HCT116 (cell line): ENCODE data around the gene L3HYPDH. TPM values are rescaled to one million over a fixed set of nuclear protein-coding genes. Genes with fewer than 3 reads are reported as not detected.

Experiments used
- ATAC-seq: fragments of 200-7000 bp; cut with Tn5 transposase; 2 replicates; pipeline ENCODE4 v1.9.1; 2020; ENCODE audit warnings: mild to moderate bottlenecking, moderate library complexity
- BruUV-seq: library from RNA; stranded (reverse); fragments of 400-500 nt; replicated peaks from 2 replicates; lab custom pipeline; 2021; lab: Mats Ljungman, UMichigan
- CTCF ChIA-PET: fragments of 300-600 bp; sonication (Branson Sonifier 250); formaldehyde crosslinking; loops from one replicate; lab custom pipeline; 2021; ENCODE audit warnings: antibody characterized with exemption; lab: Charles Lee
- POLR2A ChIA-PET: fragments of 300-600, 350-600 bp; sonication (Branson Sonifier 250); formaldehyde crosslinking; loops from one replicate; lab custom pipeline; 2021; ENCODE audit warnings: antibody characterized with exemption; lab: Charles Lee
- RAD21 ChIA-PET, 2 experiments: fragments of 300-600 bp; sonication (Branson Sonifier 250); formaldehyde crosslinking; loops; one replicate each; lab custom pipeline; 2023; ENCODE audit warnings: low total read pairs in 2 of 2; ENCODE audit not compliant: uncharacterized antibody in 2 of 2, unreplicated experiment in 2 of 2, low non-redundant PET in 1 of 2; lab: Charles Lee
- DNase-seq: peaks from one replicate; pipeline ENCODE4 v3.0.0-alpha.2; 2010; ENCODE audit warnings: low read depth, low spot score
- H2AFZ ChIP-seq: fragments of 200-600 bp; shearing (Covaris generic), sonication (generic); 2 replicates; pipeline ENCODE4 v1.6.1; 2017; ENCODE audit warnings: low read depth, mixed run types, mixed read lengths, antibody characterized with exemption, low read length; ENCODE audit not compliant: poor library complexity, severe bottlenecking
- H3K27ac ChIP-seq: 2 replicates; pipeline ENCODE4 v1.5.1; 2012; ENCODE audit warnings: low read depth, low read length
- H3K27me3 ChIP-seq: fragments of 200-600 bp; sonication (generic); 2 replicates; pipeline ENCODE4 v1.6.1; 2016; ENCODE audit warnings: mixed run types, low read length, mixed read lengths; ENCODE audit not compliant: insufficient read depth
- H3K36me3 ChIP-seq, 2 experiments: fragments of 200-500 bp in 1 of 2; fragments of 200-600 bp in 1 of 2; sonication (Bioruptor generic) in 1 of 2; sonication (generic) in 1 of 2; 2 replicates each; pipeline versions ENCODE4 v1.5.1 to v1.6.1; 2014 to 2016; ENCODE audit warnings: low read length in 2 of 2, inconsistent platforms in 1 of 2, mixed read lengths in 1 of 2, mixed run types in 1 of 2; ENCODE audit not compliant: insufficient read depth in 2 of 2, control insufficient read depth in 1 of 2
- H3K4me1 ChIP-seq, 2 experiments: fragments of 200-600 bp in 1 of 2; sonication (generic) in 1 of 2; 2 replicates each; pipeline versions ENCODE4 v1.5.1 to v1.6.1; 2012 to 2017; ENCODE audit warnings: low read length in 2 of 2, inconsistent platforms in 1 of 2, mild to moderate bottlenecking in 1 of 2, mixed read lengths in 1 of 2, mixed run types in 1 of 2, moderate library complexity in 1 of 2; ENCODE audit not compliant: insufficient read depth in 2 of 2, control insufficient read depth in 1 of 2
- H3K4me2 ChIP-seq: fragments of 200-600 bp; sonication (generic); 2 replicates; pipeline ENCODE4 v1.6.1; 2017; ENCODE audit warnings: mixed run types, low read length, mixed read lengths
- H3K4me3 ChIP-seq, 2 experiments: fragments of 200-600 bp in 1 of 2; sonication (generic) in 1 of 2; replicated peaks in 1 of 2; 2 replicates each; pipeline ENCODE4 v1.5.1; 2011 to 2016; ENCODE audit warnings: low read length in 2 of 2, control low read depth in 1 of 2, low read depth in 1 of 2, mild to moderate bottlenecking in 1 of 2, mixed read lengths in 1 of 2, mixed run types in 1 of 2
- H3K79me2 ChIP-seq: fragments of 200-600 bp; sonication (generic); 2 replicates; pipeline ENCODE4 v1.6.1; 2017; ENCODE audit warnings: mild to moderate bottlenecking, mixed run types, low read length, moderate library complexity, mixed read lengths; ENCODE audit not compliant: insufficient read depth
- H3K9ac ChIP-seq: fragments of 200-600 bp; sonication (generic); 2 replicates; pipeline ENCODE4 v1.6.1; 2016; ENCODE audit warnings: low read length, mixed read lengths
- H3K9me2 ChIP-seq: fragments of 200-600 bp; sonication (generic), shearing (Covaris generic); 2 replicates; pipeline ENCODE4 v1.6.1; 2017; ENCODE audit warnings: mixed run types, mild to moderate bottlenecking, moderate library complexity; ENCODE audit not compliant: insufficient read depth
- H3K9me3 ChIP-seq, 2 experiments: fragments of 200-500 bp in 1 of 2; fragments of 200-600 bp in 1 of 2; sonication (Bioruptor generic) in 1 of 2; sonication (generic) in 1 of 2; 2 replicates each; pipeline ENCODE4 v1.6.1; 2014 to 2017; ENCODE audit warnings: low read length in 2 of 2, mixed read lengths in 2 of 2, inconsistent platforms in 1 of 2, low read depth in 1 of 2, mild to moderate bottlenecking in 1 of 2, mixed run types in 1 of 2, moderate library complexity in 1 of 2; ENCODE audit not compliant: control insufficient read depth in 1 of 2, insufficient read depth in 1 of 2
- H4K20me1 ChIP-seq: fragments of 200-600 bp; sonication (generic), shearing (Covaris generic); 2 replicates; pipeline ENCODE4 v1.6.1; 2017; ENCODE audit warnings: mixed run types, mild to moderate bottlenecking, moderate library complexity; ENCODE audit not compliant: insufficient read depth
- CBX3 ChIP-seq: IDR thresholded peaks from 2 replicates; pipeline ENCODE4 v1.6.1; 2012; ENCODE audit warnings: low read depth
- EGR1 ChIP-seq: IDR thresholded peaks from 2 replicates; pipeline ENCODE4 v1.6.1; 2012; ENCODE audit warnings: low read depth
- ELF1 ChIP-seq: IDR thresholded peaks from 2 replicates; pipeline ENCODE4 v1.6.1; 2012; ENCODE audit warnings: low read depth, borderline replicate concordance
- EZH2 ChIP-seq: fragments of 200-600 bp; sonication (generic); IDR thresholded peaks from 2 replicates; pipeline ENCODE4 v1.6.1; 2017; ENCODE audit warnings: antibody characterized with exemption, mixed run types
- FOSL1 ChIP-seq: IDR thresholded peaks from 2 replicates; pipeline ENCODE4 v1.6.1; 2012; ENCODE audit warnings: low read depth
- POLR2AphosphoS5 ChIP-seq: IDR thresholded peaks from 2 replicates; pipeline ENCODE4 v1.6.1; 2011; ENCODE audit warnings: mild to moderate bottlenecking, low read depth, low read length, moderate library complexity
- SP1 ChIP-seq: IDR thresholded peaks from 2 replicates; pipeline ENCODE4 v1.6.1; 2012; ENCODE audit warnings: low read depth
- SRF ChIP-seq: IDR thresholded peaks from 2 replicates; pipeline ENCODE4 v1.6.1; 2012; ENCODE audit warnings: low read depth
- YY1 ChIP-seq: IDR thresholded peaks from 2 replicates; pipeline ENCODE4 v1.6.1; 2011; ENCODE audit warnings: low read length, low read depth, moderate library complexity, mild to moderate bottlenecking; ENCODE audit not compliant: insufficient replicate concordance; ENCODE audit errors: extremely low read depth
- ZFX ChIP-seq: fragments of 450-650 bp; IDR thresholded peaks from 2 replicates; pipeline ENCODE4 v1.6.1; 2017
- ZNF274 ChIP-seq: fragments of 200-500 bp; sonication (Bioruptor generic); IDR thresholded peaks from 2 replicates; pipeline ENCODE4 v1.6.1; 2014; ENCODE audit warnings: mild to moderate bottlenecking, low read depth, low read length, inconsistent platforms
- intact Hi-C: fragments of 100-400 bp; cut with micrococcal nuclease; formaldehyde crosslinking; loops from 2 replicates; pipeline ENCODE4 v1.10.0; 2022
- total RNA-seq: library from RNA; stranded (reverse); gene quantifications from one replicate; pipeline ENCODE4 v1.2.1, GENCODE V29; 2021; ENCODE audit not compliant: unreplicated experiment
- TF ChIP-seq, protein P1 (sequence below): IDR thresholded peaks from 2 replicates; pipeline ENCODE4 v1.6.1; 2012; ENCODE audit warnings: low read depth
- TF ChIP-seq, protein P2 (sequence below), 3 experiments: fragments of 200-600 bp in 1 of 3; sonication (generic) in 1 of 3; IDR thresholded peaks in 2 of 3; conservative IDR thresholded peaks in 1 of 3; 2 replicates each; pipeline ENCODE4 v1.5.1; 2012 to 2017; ENCODE audit warnings: low read depth in 2 of 3, low read length in 2 of 3, antibody characterized with exemption in 1 of 3, borderline replicate concordance in 1 of 3, control low read depth in 1 of 3, mild to moderate bottlenecking in 1 of 3, mixed read lengths in 1 of 3, mixed run types in 1 of 3, moderate library complexity in 1 of 3; ENCODE audit not compliant: insufficient read depth in 1 of 3

The L3HYPDH gene
- total RNA-seq, 1 experiment from 2014 or later = 19.5 TPM

DNA sequence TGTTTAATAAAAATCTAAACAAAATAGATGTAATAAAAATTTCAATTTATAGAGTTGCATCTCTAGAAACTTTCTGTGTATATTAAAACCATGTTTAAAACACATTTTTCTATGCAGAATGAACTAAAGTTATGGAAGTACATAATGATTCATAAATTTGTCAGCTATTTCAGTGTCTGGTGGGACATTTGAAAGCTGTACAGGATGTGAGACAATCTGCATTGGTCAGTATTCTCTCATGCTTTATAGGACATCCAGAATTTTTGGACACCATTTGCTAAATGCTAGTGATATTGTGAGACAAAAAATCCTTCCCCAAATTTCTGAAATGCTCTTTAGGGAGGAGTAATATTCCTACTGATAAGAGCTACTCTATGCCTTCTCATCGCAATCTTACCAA is 32.4 kb downstream of the L3HYPDH start:
- H3K9me3 ChIP-seq = no peaks in the 10 kb centered on the region
- no peak overlapping the region for H3K4me3 ChIP-seq
- H3K36me3 ChIP-seq = peaks cover 0 to 12% of the 10 kb centered on the region in 2 experiments; a peak in 1 of 4 replicates
- H3K4me1 ChIP-seq = no peaks in the 10 kb centered on the region
- H3K27me3 ChIP-seq = no peaks in the 10 kb centered on the region
- intact Hi-C loops = no loop called here
- H4K20me1 ChIP-seq = no peaks in the 10 kb centered on the region
- no peak overlapping the region for H2AFZ ChIP-seq
- BruUV-seq = no TSS peak
- TF ChIP-seq EZH2 (no peak), ELF1 (no peak), SRF (no peak), ZNF274 (no peak), FOSL1 (no peak), YY1 (no peak), EGR1 (no peak), CBX3 (no peak), POLR2AphosphoS5 (no peak), ZFX (no peak), SP1 (no peak)
- TF ChIP-seq, protein P1, sequence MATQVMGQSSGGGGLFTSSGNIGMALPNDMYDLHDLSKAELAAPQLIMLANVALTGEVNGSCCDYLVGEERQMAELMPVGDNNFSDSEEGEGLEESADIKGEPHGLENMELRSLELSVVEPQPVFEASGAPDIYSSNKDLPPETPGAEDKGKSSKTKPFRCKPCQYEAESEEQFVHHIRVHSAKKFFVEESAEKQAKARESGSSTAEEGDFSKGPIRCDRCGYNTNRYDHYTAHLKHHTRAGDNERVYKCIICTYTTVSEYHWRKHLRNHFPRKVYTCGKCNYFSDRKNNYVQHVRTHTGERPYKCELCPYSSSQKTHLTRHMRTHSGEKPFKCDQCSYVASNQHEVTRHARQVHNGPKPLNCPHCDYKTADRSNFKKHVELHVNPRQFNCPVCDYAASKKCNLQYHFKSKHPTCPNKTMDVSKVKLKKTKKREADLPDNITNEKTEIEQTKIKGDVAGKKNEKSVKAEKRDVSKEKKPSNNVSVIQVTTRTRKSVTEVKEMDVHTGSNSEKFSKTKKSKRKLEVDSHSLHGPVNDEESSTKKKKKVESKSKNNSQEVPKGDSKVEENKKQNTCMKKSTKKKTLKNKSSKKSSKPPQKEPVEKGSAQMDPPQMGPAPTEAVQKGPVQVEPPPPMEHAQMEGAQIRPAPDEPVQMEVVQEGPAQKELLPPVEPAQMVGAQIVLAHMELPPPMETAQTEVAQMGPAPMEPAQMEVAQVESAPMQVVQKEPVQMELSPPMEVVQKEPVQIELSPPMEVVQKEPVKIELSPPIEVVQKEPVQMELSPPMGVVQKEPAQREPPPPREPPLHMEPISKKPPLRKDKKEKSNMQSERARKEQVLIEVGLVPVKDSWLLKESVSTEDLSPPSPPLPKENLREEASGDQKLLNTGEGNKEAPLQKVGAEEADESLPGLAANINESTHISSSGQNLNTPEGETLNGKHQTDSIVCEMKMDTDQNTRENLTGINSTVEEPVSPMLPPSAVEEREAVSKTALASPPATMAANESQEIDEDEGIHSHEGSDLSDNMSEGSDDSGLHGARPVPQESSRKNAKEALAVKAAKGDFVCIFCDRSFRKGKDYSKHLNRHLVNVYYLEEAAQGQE = no peak
- TF ChIP-seq, protein P2, sequence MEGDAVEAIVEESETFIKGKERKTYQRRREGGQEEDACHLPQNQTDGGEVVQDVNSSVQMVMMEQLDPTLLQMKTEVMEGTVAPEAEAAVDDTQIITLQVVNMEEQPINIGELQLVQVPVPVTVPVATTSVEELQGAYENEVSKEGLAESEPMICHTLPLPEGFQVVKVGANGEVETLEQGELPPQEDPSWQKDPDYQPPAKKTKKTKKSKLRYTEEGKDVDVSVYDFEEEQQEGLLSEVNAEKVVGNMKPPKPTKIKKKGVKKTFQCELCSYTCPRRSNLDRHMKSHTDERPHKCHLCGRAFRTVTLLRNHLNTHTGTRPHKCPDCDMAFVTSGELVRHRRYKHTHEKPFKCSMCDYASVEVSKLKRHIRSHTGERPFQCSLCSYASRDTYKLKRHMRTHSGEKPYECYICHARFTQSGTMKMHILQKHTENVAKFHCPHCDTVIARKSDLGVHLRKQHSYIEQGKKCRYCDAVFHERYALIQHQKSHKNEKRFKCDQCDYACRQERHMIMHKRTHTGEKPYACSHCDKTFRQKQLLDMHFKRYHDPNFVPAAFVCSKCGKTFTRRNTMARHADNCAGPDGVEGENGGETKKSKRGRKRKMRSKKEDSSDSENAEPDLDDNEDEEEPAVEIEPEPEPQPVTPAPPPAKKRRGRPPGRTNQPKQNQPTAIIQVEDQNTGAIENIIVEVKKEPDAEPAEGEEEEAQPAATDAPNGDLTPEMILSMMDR (IDR thresholded peaks at IDR 0.05 in 2 of 3, conservative IDR thresholded peaks at IDR 0.05 in 1 of 3; ENCODE audit: borderline replicate concordance in 1 of 3, insufficient read depth in 1 of 3, low read depth in 2 of 3, low read length in 2 of 3) = no peak
- POLR2A ChIA-PET = no interaction called here
- H3K9me2 ChIP-seq = no peaks in the 10 kb centered on the region
- H3K79me2 ChIP-seq = no peaks in the 10 kb centered on the region
- H3K4me2 ChIP-seq = no peak overlapping the region
- ATAC-seq = no peak
- CTCF ChIA-PET = interaction anchor here (1.6 kb wide), 1 partner anchor 325 kb away, joined by 4 read pairs; no protein-coding TSS in a partner anchor
- no peak overlapping the region for H3K9ac ChIP-seq
- RAD21 ChIA-PET = no interaction called here
- H3K27ac ChIP-seq = no peak overlapping the region
- DNase-seq = no peak
